Progenitor cell of endocrine pancreas (in vitro differentiated cells): ENCODE data around the gene KRT76. TPM values are rescaled to one million over a fixed set of nuclear protein-coding genes. Genes with fewer than 3 reads are reported as not detected.

Source experiments
- DNase-seq: peaks from one replicate; pipeline ENCODE4 v3.0.0; 2021; ENCODE audit warnings: low spot score; ENCODE audit not compliant: unreplicated experiment
- H3K27ac Mint-ChIP-seq: 2 replicates; pipeline ENCODE4 v1.8.0; 2021; ENCODE audit warnings: mild to moderate bottlenecking, moderate library complexity, mixed read lengths
- H3K27me3 Mint-ChIP-seq: 2 replicates; pipeline ENCODE4 v1.8.0; 2021; ENCODE audit warnings: mixed read lengths
- H3K36me3 Mint-ChIP-seq: 2 replicates; pipeline ENCODE4 v1.8.0; 2022; ENCODE audit warnings: mixed read lengths; ENCODE audit not compliant: insufficient read depth
- H3K4me1 Mint-ChIP-seq: 2 replicates; pipeline ENCODE4 v1.8.0; 2021; ENCODE audit warnings: low read depth, mixed read lengths
- H3K4me3 Mint-ChIP-seq: 2 replicates; pipeline ENCODE4 v1.8.0; 2021; ENCODE audit warnings: low read depth, mild to moderate bottlenecking, moderate library complexity, mixed read lengths
- H3K9me3 Mint-ChIP-seq: 2 replicates; pipeline ENCODE4 v1.8.0; 2021; ENCODE audit warnings: low read depth, mixed read lengths
- total RNA-seq: library from RNA; stranded (reverse); gene quantifications from 2 replicates; pipeline ENCODE4 v1.2.1, GENCODE V29; 2021
- TF ChIP-seq, protein P1 (sequence below): fragments of 200-600 bp; sonication (generic); IDR thresholded peaks from one replicate; pipeline ENCODE4 v1.5.0; 2021; ENCODE audit warnings: antibody characterized with exemption, mild to moderate bottlenecking; ENCODE audit not compliant: unreplicated experiment

The KRT76 gene
- total RNA-seq, 1 donor from 2014 or later: not detected

DNA sequence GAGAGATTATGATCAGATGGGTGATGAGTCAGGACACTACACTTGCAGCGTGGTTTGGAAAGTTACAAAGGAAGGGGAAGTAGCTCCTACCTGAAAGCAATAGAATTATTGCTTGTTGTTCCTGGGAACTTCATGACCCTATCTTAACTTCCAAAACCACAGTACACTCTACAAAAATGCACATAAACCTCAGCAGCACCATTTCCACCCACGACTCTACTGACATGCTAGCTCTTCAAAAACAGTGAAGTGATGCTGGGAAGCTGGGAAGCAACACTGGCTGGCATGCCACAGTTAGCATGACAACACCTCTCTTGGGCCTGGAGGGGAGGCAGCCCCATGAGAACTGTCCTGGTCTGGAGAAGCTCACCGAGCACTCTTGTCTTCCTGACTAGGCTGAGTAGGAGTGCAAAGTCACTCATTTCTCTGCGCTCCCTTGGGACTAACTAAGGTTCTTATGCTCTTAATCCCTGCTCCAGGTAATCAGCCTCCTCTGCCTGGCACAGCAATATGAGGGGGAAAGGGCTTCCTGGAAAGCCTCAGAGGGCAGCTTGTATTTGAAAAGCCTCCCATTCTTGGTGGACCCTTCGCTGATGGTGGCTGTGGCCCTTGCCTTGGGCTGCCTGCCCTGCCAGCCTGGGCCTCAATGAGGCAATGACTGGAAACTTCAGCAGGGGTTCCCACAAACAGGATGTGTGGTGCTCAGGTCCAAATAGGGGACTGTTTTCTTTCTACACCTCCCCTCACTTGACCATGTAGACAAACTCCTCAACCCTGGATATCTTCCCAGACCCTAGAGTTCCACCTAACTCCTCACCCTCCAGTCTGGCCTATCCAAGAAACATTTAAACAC, 17.6 kb upstream of the KRT76 start:
- H3K27me3 Mint-ChIP-seq: peaks cover 37% of the 10 kb centered on the region
- no peaks in the 10 kb centered on the region for H3K36me3 Mint-ChIP-seq
- no peak overlapping the region for H3K27ac Mint-ChIP-seq
- no peaks in the 10 kb centered on the region for H3K9me3 Mint-ChIP-seq
- H3K4me1 Mint-ChIP-seq: no peaks in the 10 kb centered on the region
- no peak overlapping the region for H3K4me3 Mint-ChIP-seq
- DNase-seq: no peak
- TF ChIP-seq, protein P1, sequence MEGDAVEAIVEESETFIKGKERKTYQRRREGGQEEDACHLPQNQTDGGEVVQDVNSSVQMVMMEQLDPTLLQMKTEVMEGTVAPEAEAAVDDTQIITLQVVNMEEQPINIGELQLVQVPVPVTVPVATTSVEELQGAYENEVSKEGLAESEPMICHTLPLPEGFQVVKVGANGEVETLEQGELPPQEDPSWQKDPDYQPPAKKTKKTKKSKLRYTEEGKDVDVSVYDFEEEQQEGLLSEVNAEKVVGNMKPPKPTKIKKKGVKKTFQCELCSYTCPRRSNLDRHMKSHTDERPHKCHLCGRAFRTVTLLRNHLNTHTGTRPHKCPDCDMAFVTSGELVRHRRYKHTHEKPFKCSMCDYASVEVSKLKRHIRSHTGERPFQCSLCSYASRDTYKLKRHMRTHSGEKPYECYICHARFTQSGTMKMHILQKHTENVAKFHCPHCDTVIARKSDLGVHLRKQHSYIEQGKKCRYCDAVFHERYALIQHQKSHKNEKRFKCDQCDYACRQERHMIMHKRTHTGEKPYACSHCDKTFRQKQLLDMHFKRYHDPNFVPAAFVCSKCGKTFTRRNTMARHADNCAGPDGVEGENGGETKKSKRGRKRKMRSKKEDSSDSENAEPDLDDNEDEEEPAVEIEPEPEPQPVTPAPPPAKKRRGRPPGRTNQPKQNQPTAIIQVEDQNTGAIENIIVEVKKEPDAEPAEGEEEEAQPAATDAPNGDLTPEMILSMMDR: no peak

DNA sequence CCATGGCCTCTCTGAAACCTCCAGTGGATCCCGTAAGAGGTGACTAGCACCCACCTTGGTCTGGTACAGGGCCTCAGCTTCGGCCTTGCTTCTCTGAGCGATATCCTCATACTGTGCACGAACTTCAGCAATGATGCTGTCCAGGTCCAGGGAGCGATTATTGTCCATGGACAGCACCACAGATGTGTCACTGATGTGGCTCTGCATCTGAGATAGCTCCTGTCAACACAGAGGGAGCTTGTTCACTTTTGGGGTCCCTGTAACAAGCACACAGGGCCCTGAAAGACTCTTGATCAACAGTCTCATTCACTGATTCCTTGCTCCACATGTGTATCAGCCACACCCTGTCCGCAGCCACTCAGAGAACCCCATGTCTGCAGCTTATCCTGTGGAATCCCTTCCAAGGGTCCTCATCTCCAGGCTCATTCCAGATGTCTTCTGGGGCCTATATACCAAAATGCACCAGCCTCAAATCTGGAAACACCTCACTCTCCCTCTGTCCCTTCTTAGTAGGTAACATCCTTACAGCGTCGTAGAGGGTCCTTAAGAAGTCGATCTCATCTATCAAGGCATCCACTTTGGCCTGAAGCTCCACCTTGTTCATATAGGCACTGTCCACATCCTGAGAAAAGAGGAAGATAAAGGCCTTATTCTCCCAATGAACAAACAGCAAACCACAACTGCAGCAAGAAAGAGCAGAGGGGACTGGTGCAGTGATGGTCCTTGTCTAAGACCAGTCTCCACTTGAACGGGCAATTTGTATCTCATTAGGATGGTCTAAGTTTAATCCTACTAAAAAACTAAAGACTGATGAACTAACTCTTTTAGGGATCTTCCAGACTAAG, 15.3 kb upstream of the KRT76 start:
- H3K27ac Mint-ChIP-seq: no peak overlapping the region
- no peak for DNase-seq
- no peak overlapping the region for H3K4me3 Mint-ChIP-seq
- peaks cover 47% of the 10 kb centered on the region for H3K27me3 Mint-ChIP-seq
- H3K36me3 Mint-ChIP-seq: no peaks in the 10 kb centered on the region
- H3K4me1 Mint-ChIP-seq: no peaks in the 10 kb centered on the region
- TF ChIP-seq, protein P1: no peak
- H3K9me3 Mint-ChIP-seq: no peaks in the 10 kb centered on the region

DNA sequence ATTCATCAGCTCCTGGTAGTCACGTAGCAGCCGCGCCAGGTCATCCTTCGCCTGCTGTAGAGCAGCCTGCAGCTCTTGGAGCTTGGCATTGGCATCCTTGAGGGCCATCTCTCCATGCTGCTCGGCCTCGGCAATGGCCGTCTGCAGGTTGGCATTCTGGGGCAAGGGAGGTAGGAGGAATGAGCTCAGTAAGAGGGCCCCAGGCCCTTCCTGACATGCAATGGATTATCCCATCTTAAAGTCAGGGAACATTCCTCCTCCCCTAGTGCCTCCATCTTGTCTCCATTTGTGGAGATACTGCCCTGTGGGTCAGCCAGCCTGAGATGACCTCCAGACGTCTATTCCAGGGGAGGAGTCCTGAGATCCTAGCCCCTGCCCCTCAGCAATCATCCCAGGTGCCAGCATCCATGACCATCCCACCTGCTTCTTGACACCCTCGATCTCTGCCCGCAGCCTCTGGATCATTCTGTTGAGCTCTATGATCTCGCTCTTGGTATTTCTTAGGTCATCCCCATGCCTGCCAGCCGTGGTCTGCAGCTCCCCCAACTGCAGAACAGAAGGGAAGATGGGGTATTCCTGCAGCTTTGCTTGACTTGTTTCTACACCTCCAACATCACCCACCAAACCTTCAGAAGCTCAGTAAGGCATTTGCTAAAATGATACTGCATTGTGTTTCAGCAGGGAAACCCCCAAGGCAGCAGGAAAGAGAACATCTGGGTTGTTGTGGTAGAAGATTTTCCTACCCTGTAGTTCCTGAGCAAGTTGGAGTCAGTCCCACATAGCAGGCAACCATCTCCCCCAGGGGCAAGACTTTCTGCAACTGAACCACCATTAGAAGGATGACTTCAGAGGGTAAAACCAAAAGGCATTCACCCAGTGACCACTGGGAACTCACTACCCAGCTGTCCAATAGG, 14.4 kb upstream of the KRT76 start:
- no peak overlapping the region for H3K4me3 Mint-ChIP-seq
- TF ChIP-seq, protein P1: no peak
- H3K27me3 Mint-ChIP-seq: peaks cover 50% of the 10 kb centered on the region
- H3K9me3 Mint-ChIP-seq: no peaks in the 10 kb centered on the region
- no peaks in the 10 kb centered on the region for H3K36me3 Mint-ChIP-seq
- H3K27ac Mint-ChIP-seq: no peak overlapping the region
- H3K4me1 Mint-ChIP-seq: no peaks in the 10 kb centered on the region
- DNase-seq: no peak

DNA sequence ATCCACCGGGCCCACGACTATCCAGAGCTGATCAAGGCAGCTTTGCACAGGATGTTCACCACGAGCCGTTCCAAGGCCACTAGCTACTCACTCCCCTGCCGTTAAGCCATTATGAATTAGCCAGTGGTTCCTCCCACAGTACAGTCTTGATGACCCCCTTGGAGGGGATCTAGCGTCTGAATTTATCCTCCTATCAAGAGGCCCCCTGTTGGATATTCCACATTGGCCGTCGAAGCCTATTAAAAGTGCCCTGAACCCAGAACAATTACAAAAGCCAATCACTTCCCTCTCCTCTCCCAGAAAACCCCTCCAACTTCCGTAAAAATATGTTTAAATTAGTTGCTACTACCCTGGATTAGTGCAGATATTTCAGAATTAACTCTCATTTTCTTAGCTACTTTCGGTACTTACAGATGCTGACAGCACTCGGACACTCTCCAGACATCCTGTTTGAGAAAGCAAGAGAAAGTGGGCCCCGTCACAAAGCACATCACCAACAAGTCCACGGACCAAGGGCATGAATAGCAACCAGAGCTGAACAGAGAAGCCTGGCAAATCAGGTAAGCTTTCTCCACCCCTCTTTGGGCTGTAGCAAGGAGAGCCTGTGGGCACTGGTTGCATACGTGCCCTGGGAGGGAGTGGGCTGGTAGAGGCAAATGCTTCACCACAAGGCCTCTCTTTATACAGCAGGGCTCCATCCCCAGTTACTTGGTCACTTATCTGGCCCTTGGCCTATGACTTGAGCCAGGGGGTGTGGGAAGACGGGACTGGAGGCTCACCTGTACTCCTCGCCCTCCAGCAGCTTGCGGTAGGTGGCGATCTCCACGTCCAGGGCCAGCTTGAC, 13.5 kb upstream of the KRT76 start:
- H3K4me3 Mint-ChIP-seq: no peak overlapping the region
- H3K27ac Mint-ChIP-seq: no peak overlapping the region
- no peak for DNase-seq
- H3K9me3 Mint-ChIP-seq: no peaks in the 10 kb centered on the region
- H3K4me1 Mint-ChIP-seq: no peaks in the 10 kb centered on the region
- peaks cover 49% of the 10 kb centered on the region for H3K27me3 Mint-ChIP-seq
- TF ChIP-seq, protein P1: no peak
- H3K36me3 Mint-ChIP-seq: no peaks in the 10 kb centered on the region
